ENCODE results near the gene HJURP.
"Not testable (repeated sequence)": the region's sequence is repeated elsewhere in the genome, so short reads cannot be mapped to it uniquely, and the experiment has no call there.

The HJURP gene, protein sequence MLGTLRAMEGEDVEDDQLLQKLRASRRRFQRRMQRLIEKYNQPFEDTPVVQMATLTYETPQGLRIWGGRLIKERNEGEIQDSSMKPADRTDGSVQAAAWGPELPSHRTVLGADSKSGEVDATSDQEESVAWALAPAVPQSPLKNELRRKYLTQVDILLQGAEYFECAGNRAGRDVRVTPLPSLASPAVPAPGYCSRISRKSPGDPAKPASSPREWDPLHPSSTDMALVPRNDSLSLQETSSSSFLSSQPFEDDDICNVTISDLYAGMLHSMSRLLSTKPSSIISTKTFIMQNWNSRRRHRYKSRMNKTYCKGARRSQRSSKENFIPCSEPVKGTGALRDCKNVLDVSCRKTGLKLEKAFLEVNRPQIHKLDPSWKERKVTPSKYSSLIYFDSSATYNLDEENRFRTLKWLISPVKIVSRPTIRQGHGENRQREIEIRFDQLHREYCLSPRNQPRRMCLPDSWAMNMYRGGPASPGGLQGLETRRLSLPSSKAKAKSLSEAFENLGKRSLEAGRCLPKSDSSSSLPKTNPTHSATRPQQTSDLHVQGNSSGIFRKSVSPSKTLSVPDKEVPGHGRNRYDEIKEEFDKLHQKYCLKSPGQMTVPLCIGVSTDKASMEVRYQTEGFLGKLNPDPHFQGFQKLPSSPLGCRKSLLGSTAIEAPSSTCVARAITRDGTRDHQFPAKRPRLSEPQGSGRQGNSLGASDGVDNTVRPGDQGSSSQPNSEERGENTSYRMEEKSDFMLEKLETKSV

DNA sequence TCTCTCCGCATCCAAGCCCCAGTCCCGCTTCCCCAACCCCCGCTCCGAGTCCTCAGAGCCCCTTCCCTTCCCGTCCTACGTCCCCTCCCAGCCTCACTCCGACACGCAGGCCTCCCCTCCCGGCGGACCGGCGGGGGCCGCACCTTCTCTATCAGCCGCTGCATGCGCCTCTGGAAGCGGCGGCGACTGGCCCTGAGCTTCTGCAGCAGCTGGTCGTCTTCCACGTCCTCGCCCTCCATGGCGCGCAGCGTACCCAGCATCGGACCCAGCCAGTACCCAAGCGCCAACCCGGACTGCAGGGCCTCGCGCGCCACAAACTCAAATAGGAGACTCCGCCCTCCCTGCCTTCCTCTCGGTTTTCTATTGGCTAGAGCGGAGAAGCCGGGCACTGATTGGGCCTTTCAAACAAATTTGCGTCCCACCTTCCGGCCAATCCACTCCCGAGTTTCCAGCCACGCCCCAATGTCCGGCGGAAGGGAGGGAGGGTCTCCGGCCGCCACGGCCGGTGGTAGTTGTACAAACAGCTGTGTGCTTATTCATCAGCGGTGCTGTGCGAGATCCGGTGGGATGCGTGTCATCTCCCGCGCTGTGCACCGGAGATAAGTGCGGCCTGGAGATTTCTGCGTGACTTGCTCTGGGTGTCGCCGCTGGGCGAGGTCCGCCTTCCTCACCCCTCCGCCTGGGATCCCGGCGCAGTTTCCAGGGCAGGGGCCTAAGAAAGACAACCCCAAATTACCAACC is at the start of gene HJURP:
Gene HJURP, minus strand, starts transcription at position 295 of the 741 bp plus-strand sequence. Its CDS starts 35 bp downstream, at position 260.
- peak; percentile 87 for DNase-seq

DNA sequence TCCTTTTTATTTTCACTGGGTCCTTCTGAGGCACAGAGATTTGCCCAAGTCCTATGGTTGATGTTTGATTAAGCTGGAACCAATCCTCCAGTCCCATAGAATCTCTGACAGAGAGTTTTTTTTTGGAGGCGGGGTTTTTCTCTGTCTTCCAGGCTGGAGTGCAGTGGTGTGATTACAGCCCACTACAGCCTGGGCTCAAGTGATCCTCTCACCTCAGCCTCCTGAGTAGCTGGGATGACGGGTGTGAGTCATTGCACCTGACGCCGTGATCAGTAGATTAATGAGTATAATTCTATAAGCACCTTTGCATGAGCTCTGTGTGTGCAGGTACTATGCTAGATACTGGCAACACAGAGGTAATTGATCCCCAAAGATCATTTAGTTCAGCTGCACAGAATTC is 47.5 kb upstream of the HJURP start:
- no peak for DNase-seq

DNA sequence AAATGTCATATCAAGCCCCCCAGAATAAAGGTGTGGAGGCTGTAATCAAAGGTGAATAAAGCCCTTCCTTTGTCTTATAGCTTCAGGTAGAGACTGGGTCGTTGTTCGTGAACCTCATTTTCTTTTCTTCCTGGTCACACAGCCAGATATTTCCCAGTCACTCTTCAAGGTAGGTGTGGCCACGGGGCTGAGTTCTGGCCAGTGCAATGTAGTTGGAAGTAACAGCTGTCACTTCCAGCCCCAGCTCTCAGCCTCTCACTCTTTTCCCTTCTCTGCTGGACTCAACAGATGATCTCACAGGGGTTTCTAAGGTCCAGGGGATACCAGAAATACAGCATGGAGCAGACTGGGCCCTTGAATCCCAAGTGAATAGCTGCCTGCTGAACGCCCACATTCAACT is 47.0 kb upstream of the HJURP start:
- no peak for DNase-seq

DNA sequence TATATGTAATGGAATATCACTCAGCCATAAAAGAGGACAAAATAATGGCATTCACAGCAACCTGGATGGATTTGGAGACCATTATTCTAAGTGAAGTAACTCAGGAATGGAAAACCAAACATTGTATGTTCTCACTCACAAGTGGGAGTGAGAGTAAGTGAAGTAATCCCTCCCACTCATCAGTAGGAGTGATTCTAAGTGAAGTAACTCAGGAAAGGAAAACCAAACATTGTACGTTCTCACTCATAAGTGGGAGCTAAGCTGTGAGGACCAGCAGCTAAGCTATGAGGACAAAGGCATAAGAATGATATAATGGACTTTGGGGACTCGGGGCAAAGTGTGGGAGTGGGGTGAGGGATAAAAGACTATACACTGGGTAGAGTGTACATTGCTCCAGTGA is 41.9 kb upstream of the HJURP start:
- DNase-seq = not testable (repeated sequence)

DNA sequence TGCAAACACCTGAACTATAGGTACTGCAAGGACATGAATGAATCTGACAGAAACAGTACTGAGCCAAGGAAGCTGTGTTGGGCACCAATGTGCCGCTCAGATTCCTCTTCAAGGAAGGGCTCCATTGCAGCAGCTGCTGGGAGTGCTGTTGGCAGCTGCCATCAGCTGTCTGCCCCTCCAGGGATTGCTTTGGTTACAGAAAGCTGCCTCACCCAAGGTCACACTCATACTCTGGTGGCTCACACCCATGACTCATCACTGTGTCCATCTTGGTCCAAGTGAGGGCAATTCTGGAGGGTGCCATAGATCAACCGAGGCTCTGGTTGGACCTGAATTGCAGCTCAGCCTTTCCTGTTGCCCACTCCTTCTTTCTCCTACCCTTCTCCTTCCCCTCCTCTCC is 38.5 kb upstream of the HJURP start:
- no peak for DNase-seq

DNA sequence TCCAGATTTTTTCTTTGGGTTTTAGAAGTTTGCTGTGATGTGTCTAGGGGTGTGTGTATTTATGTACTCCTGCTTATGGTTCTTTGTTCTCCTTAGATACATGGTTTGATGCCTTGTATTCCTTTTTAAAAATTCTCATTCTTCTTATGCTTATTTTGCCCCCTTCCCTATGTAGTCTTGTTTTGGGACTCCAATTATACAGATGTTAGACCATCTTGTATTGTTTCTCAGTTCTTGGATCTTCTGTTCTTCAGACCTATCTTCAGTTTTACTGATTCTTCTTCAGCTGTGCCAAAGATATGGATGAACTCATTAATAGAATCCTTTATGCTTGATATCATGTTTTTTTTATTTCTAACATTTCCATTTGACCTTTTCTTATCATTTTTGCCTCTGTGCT is 28.0 kb upstream of the HJURP start:
- DNase-seq = no peak

DNA sequence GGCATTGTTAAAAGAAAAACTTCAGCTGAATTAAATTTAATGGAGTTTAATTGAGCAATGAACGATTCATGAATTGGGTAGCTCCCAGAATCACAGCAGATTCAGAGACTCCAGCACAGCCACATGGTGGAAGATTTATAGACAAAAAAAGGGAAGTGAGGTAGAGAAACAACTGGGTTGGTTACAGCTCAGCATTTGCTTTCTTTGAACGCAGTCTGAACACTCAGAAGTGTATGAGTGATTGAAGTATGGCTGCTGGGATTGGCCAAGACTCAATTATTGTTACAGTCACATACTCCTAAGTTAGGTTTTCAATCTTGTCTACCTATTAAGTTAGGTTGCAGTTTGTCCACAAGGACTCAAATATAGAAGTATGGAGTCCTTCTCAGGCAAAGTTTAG is 17.8 kb upstream of the HJURP start:
- not testable (repeated sequence) for DNase-seq

DNA sequence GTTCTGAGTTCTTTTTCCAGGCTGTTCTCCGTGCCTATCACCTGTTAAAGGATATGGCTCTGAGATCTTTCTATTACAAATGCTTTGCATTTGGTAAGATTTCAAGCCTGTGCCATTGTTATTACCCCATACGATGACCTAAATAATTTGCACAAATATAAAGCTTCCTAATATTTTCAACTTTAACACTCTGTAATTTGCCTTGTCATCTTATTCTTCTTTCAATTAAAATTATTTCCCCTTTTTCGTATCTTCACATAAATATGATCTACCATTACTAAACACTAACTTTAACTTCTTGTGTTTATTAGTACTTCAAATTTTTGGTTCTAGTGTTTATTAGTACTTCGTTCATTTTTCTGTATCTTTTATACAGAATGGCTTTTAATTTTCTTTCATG is 17.1 kb upstream of the HJURP start:
- no peak for DNase-seq

DNA sequence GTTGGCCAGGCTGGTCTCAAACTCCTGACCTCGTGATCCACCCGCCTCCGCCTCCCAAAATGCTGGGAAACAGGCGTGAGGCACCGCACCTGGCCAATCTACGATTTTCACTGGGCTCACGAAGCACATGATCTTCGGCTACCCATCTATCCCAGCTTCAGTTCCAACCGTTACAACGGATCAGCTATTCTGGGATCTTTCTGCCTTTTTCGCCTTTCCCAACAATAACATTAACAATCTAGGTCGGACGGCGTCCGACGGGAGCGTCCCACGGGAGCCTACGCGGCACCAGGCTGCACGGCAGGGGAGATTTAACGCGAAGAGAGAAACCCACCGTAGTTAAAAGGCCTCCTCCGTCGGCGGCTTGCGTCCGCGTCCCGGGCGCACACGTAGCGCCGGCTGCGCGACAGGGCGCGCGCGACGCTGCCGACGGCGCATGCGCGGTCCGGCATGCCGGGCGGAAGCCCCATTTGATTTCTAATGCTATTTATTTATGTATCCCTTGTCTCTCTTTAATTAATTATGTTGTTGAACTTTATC is 13.7 kb upstream of the HJURP start, which contains the start of gene MSL3B:
Gene MSL3B, minus strand, starts transcription at position 394 of the 540 bp plus-strand sequence.
- DNase-seq = peak; percentile 12

DNA sequence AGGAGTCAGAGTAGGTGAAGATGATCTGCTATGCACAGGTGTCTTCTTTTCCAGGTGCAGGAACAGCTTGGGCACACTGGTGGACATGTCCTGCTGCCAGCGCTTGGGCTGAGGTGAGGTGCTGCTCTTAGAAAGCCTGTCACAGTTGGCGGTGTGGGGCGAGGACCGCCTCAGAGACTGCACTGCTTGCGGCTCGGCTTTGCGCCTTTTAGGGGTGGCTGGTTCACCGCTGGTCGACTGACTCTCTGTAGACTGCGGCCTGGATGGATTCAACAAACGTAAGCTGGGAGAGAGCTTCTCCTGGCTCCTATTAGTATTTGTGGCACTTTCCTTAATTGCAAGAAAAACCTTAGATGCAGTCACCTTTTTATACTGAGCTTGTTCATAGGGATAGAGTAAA is 12.1 kb upstream of the HJURP start:
- no peak for DNase-seq

DNA sequence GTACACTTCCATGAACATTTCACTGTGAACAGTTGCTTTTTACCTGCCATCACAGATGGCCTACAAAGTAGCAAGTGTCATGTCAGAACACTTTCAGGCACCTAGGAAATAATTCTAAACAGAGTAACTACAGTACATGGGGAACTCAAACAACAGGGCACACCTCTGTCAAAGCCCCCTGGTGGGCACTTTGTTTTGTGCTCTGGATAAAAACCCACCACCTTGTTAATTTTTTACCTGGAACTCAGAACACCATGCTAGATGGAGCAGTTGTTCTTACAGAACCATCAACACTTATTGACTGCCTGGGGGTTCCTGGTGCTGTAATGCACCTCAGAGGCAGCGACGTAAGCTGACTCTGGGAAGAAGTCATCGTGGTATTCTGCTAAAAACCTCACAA is 11.5 kb upstream of the HJURP start:
- no peak for DNase-seq

DNA sequence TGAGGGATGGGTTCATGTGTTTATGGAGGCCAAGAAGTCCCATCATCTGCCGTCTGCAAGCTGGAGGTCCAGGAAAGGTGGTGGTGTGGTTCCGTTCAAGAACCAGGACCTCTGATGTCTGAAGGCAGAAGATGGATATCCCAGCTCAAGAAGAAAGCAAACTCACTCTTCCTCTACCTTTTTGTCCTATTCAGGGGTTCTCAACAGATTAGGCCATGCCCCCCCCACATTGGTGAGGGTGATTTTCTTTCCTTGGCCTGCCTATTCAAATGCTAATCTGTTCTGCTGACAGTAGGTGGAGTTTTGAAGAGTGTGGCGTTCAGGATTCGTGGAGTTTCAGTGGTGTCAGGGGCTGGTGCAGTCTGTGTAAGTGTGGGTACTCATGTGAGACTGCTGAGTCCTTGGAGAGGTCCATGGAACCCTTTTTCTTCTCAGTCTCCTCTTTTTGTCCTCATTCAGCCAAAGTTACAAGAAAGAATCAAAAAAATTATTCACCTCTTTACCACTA is 8.0 kb upstream of the HJURP start:
- no peak for DNase-seq

DNA sequence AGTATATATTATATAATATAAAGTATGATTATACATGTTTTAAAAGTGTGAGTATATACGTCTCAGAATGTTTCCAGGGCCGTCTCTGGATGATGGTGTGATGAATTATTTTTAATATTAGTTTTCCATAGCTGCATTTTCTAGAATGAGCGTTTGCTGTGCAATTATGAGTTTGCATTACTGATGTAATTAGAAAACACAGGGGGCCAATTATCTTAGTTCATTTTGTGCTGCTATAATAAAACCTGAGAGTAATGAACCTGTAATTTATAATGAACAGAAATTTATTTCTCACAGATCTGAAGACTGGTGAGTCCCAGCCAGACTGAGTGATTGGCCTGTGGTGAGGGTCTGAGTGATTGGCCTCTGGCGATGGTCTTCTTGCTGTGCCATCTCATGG is 4.0 kb upstream of the HJURP start:
- DNase-seq = no peak

DNA sequence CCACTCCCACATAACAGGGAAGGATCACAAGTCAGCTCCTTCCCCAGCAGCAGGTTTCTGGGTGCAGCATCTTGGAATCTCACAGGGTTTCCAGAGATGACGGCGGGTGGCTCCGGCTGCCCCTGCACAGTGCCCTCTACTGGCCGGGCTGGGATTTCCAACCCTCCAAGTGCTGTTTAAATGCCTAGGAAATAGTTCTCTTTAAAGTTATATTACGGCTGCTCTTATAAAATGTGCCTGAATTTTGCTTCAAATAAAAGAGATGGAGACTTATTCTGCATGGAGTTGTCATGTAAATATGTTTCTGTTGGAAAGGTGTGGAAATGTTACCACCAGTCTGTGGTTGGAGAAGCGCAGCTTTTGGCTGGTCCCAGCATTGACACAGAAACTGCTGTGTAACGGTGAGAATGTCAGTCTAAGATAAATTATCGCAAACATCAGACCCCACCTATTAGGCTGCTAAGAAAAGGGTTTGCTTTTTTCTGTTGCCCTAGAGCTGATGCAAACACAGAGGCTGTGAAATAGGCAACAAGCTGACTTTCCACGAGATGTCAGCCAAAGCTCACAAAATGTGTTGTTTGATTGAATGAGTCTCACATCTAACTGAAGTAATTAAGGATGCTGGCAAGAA is 3.3 kb upstream of the HJURP start:
- no peak for DNase-seq

DNA sequence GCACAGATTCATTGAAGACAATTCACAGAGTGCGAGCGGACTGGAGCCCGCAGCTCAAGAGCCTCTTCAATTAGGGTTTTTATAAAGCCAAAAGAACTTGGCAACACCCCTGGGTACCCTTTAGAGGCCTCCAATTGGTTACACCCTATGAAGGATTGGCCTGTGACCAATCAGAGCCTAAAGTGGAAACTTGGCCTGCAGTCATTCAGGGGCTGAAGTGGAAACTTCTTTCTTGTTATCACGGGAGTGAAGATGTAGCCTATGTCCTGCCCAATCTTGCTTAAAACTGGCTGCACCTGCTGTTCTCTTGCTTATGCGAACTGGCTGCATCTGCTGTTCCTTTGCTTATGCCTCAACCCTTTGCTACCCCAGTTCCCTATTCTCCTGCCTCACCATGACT is 1.8 kb upstream of the HJURP start:
- DNase-seq = no peak

DNA sequence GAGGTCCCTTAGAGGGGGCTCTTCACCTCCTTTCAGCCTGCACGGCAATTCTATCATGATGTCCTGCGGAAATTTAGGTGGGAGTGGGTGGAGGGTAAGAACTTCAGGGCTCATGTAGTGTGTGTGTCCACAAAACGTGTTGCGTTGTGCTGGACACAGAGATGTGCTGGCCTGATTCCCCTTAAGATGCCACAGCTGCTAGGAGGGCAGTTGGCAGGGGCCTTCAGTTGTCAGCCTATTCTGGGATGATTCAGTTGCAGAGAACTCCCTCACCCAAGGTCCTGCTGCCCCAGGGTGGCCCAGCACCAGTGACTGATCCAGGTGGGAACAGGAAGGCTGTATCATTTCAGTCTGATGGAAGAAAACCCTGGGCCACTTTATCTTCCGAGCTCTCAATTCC is 1.0 kb upstream of the HJURP start:
- DNase-seq = no peak

DNA sequence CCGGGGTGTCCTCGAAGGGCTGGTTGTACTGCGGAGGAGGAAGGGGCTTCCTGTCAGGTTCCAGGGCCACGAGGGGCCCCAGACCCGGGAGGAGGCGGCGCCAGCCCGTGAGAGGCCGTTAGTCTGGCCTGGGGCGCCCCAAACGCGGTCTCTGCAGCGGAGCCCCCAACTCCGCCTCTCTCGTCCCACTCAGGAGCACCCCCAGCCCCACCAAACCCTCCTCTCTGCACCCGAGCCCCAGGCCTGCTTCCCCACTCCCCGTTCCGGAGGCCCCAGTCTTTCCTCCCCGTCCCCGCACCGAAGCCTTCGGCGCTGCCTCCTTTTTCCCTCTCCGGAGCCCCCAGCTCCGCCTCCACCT is 473 bp downstream of the HJURP start:
- no peak for DNase-seq

DNA sequence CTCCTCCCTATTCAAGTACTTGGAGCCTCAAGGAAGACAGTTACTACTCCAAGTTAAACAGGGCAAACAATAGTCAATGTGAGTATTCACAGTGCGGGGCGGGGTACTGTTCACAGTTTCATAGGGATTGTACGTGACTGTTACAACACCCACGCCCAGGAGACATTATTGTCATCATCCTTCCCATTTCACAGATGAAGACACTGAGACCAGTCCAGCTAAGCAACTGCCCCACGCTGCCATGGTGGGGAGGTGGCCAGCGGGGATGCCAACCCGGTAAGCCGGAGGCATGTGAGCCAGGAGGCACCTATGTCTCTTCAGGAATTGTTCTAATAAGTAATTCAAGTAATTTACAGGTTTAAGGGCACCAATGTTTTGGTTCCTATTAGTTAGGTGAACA is 982 bp downstream of the HJURP start:
- DNase-seq = no peak

DNA sequence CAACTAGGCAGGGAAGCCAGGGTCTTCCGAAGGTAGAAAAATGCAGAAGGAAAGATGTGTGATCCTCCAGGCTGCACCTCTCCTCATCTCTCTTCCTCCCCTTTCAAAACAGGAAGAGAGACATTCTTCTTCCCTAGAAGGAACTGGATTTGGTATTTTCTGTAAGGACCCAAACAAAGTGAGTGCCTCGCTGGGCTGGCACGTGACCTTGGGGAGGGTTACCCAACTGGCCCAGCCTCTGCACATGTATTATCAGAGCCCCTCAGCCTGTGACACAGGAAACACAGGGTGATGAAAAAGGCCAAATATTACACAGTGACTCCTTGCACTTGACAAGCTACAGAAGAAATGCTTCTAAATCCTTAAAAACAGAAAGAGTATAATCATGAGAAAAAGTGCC is 2.3 kb downstream of the HJURP start:
- DNase-seq = no peak

DNA sequence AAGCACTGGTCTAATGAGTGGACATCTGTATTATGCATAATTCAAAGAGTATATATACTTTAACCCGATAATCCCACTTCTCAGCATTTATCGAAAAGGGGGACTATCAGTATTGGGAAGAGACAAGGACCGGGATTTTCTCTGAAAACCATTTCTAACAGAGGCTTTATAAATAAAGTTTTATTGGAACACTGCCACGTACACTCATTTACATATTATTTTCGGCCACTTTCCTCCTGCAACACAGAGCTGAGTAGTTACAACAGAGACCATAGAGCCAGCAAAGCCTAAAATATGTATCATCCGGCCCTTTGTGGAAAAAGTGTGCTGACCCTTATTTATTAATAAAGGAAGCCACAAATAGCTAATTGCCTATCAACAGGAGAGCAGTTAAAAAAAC is 3.2 kb downstream of the HJURP start:
- DNase-seq = no peak

DNA sequence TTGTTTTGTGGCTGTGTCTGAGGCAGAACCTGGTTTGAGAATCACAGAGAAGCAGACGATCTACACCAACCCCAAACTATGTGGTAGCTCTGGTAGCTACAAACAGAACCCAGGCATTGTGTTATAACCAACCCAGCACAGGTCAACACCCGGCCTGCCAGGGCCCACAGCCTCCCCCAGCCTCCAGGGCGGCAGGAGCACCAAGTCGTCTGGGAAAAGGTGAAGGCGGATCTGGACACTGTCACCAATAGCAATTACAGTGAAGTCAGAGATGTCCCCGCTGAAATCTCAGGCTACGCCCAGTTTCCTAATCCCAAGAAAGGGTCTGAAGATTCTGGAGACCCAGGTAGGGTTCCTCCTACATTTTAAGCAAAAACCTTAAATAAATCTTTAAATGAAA is 3.6 kb downstream of the HJURP start:
- DNase-seq = no peak

DNA sequence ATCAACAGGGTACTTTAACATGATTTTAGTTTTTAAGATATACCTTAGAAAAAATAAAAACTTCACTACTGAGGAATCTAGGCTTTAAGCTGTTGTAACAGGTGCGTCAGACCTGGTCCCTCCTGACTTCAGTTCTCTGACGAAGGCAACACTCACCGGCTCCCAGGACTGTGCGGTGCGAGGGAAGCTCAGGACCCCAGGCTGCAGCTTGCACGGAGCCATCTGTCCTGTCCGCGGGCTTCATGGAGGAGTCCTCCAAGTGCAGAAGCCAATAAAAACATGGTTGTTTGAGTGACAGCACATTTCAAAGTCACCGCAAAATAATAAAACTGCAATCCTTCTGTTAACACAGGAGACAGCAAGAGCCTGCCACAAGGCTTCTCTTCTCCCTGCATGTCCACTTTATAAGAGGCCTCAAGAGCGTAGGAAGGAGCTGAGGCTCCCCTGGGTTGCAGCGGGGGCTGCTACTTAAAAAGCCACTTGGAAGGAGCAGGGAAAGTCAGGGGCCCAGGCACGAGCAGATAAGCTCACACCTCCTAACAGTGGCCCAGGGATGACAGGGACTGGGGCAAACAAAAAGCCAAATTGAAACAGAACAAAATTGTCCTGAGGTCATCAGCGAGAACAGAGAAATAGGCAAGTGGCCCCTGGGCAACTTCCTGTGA is 4.6 kb downstream of the HJURP start:
- DNase-seq = no peak

Data from NCI-H510A (cell line).